Measurements from ENCODE around the gene OR2S2.
"Not testable (repeated sequence)": the region's sequence is repeated elsewhere in the genome, so short reads cannot be mapped to it uniquely, and the experiment has no call there.

Gene OR2S2

DNA sequence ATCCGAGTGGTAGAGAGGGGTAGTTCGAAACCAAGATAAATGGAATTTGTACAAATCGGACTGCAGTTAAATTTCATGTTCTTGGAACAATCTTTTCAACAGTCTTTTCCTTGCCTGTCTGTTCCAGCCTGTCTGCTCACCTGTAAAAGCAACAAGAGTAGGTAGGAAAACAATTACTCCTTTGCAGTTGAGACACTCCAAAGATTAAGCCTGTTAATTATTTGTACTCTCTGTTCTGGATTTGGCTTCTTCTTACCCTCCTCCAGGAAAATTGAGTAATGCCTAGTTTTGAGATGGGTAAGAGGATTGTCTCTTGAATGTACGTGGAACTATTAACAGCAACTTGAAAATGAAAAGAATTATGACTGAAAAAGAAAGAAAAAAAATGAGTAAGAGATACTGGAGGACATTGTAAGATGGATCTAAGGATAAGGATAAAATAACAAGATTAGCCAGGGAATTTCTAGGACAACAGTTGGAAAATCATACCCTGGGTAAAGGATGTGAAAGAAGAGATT is 24.3 kb downstream of the OR2S2 start:
- no peak for DNase-seq (ENCODE audit: low read depth, low spot score)

DNA sequence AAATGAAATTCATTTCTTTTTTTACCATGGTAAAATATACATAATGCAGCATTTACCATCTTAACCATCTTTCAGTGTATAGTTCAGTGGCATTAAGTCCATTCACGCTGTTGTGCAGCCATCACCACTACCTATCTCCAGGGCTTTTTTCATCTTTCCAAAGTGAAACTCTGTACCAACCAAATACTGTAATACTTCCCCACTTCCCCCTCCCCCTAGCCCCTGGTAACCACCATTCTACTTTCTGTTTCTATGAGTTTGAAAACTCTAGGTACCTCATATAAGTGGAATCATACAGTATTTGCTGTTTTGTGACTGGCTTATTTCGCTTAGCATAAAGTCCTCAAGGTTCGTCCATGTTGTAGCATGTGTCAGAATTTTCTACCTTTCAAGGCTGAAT is 25.2 kb downstream of the OR2S2 start:
- no peak for DNase-seq (ENCODE audit: low read depth, low spot score)

DNA sequence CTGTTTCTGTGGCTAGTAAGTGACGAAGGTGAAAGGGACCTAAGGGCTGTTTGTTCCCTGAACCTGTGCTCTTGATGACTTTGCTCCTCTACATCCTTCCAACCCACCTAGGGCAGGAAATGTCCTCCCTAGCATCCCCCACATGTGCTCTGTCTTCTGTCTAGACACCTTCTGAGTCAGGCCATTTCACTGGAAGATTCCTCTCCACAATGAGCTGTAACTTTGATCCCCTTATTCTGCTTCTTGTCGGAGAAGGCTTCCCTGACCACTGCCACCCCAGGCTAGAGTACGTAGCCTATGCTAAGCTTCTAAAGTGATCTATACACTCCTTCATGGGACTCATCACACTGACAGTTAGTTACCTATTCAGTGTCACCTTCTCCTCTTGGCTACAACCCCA is 27.0 kb downstream of the OR2S2 start:
- no peak for DNase-seq (ENCODE audit: low read depth, low spot score)

DNA sequence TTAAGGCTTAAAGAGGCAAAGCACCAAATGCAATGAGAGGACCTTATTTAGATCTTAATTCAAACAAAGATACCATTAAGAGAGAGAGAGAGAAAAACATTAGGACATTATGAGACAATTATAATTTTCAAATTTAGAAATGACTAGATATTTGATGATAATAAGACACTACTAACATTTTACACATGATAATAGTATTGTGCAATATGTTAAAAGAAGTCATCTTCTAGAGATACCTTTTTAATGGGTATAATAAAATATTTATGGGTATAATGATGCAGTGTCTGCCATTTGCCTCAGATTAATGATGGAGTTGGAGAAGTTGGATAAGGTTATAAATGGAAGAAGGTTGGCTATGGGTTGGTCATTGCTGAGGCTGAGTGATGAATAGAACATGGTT is 27.4 kb downstream of the OR2S2 start:
- DNase-seq (ENCODE audit: low read depth, low spot score) = no peak

DNA sequence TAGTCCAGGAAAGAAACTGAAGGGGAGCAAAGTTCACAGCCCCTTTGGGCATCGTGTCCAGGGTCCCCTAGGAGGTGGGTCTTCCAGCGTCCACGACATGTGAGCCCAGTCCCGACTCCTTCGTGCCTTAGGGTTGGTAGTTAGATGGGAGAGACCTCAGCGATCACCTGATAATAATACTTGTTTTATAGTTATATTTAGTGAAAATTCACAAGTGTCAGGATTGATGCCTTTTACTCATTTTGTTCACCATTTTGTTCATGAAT is 28.6 kb downstream of the OR2S2 start:
- no peak for DNase-seq (ENCODE audit: low read depth, low spot score)

DNA sequence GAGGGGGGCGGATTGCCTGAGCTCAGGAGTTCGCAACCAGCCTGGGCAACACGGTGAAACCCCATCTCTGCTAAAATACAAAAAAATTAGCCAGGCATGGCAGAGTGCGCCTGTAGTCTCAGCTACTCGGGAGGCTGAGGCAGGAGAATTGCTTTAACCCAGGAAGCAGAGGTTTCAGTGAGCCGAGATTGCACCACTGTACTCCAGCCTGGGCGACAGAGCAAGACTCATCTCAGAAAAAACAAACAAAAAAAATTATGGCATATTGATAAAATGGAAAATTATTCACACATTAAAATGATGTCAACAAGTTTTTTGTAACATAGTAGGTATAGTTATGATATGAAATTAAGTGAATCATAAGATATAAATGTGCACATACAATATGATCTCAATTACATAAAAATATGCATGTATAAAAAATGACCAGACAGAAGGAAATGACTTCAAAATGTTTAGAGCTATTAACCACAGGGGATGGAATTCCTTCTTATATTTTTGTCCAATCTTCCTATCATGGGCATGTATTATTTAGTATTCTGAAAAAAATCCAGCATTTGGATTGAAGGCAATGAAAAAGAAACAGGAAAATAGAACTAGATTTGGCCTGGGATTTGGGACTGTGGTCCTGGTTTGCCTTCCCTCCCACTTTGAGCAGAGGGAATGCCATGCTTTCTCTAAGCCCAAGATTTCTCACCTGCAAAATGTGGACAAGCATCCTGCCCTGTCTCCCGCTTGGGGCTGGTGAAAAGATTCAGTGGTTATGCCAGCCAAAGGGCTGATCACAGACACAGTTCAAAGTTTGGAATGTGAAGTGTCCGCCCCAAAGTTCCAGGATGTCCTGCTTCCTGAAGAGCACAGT is 29.1 kb downstream of the OR2S2 start:
- DNase-seq (ENCODE audit: low read depth, low spot score) = no peak

DNA sequence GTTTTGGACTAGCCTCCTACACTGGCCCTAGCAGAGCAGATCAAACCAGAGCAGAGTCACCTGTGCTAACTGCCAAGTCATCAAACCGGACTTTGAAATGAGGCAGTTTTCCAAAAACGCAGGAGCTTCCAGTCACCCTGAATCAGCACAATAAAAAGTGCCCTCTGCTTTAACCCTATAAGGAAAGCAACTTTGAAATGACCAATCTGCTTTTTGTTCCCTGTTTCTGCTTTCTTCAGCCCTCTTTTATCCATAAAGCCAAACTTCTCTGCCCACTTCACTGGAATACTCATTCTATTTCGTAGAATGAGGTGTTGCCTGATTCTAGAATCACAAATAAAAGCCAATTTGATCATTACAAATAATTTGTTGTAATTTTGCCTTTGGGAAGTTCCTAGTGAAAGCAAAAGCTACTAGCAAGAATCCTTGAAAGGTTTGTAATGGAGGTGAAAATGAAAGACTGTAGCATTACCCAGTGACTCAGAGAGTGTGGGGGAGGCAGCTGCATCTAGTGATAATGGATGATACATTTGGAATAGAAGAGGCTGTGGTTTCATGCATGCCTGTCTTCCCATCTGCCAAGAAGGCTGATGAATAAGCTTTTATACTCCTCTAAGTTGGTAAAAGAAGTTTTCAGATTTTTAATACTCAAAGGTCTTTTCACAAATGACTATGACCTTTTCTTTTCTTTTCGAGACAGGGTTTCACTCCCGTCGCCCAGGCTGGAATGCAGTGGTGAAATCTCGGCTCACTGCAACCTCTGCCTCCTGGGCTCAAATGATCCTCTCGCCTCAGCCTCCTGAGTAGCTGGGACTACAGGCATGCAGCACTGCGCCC is 33.8 kb downstream of the OR2S2 start:
- no peak for DNase-seq (ENCODE audit: low read depth, low spot score)

DNA sequence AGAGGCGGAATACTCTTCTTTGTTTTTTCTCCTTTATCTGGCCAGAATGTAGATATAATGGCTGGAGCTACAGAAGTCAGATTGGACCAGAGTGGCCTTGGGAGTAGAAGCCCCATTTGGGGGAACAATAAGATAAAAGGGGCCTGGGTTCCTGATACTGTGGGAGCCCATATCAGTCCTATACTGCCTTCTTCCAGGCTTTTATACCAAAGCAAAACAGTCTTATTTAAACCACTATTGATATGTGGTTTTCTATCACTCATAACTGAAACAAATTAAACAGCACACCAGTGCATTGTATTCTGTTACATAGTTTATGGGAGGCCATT is 34.4 kb downstream of the OR2S2 start:
- no peak for DNase-seq (ENCODE audit: low read depth, low spot score)

DNA sequence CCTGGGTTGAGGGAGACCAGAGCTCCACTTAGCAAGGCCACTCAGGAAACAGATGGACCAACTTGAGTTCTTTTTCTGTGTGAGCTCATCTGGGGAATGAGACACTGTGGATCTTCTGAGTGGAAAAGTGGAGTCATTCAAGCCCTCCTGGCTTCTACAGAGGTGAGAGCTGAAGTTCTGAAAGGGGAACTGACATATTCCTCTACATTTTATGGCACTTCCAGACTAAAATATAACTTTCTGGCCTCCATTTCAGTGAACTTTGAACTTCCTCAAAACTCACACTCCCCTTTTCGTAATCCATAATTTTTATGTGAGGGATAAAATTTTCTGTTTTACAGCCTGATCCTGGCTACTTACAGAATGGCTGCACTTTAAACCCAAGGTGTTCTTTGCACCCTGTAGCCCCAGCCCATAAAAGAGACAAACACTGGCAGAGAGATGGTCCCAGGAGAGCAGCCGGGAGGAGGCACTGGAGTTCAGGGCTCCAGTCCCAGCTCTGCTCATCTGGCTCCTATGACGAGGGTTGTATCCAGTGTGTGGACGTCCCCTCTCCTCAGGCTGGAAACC is 37.8 kb downstream of the OR2S2 start:
- DNase-seq (ENCODE audit: low read depth, low spot score) = no peak

DNA sequence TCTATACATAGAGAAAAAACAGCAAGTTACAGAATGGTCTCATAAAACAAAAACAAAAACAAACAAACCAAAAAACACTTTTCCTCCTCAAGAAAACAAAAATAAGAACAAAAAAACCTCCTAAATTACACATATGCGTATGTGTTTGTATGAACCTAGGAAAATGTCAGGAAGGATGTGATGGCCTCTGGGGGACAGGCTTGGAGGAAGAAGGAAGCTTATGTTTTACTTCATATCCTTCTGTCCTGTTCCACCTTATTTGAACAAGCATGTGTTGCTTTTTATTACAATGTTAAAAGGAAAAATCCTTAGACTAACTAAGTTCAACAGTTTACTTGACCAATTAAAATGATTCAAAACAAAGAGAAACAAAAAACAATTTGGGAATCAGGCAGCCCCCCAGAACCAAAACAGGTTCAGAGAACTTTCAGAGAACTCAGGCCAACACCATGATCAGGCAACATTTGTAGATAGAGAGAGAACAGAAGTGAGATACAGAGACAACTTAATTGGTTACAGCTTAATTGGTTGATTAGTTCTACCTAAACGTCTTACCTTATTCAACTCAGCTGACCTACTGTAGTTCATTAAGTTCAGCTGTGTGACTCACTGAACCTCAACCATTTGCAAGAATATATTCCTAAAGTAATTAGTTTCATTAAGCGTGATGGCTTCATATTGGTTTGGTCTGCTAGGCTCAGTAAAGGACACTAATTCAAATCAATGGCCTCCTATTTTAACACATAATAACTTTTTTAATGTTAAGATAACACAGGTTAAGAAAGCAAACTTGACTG is 38.5 kb downstream of the OR2S2 start:
- no peak for DNase-seq (ENCODE audit: low read depth, low spot score)

DNA sequence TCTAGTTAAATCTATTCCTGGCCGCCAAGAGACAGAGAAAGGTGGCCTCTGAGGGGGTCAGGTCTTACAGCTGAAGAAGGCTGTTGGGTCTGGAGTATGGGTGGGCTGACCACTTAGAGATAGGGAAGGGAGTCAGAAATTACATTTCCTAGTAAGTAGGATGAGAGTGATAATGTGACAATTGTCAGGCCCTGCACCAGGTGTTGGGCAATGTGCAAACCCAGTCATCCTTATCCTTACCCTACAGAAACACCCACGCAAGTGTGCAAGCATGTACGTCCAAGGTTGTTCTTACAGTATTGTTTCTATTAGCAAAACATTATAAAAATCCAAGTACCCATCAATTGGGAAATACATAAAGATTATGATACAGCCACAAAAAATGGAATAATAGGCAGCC is 39.2 kb downstream of the OR2S2 start:
- no peak for DNase-seq (ENCODE audit: low read depth, low spot score)

DNA sequence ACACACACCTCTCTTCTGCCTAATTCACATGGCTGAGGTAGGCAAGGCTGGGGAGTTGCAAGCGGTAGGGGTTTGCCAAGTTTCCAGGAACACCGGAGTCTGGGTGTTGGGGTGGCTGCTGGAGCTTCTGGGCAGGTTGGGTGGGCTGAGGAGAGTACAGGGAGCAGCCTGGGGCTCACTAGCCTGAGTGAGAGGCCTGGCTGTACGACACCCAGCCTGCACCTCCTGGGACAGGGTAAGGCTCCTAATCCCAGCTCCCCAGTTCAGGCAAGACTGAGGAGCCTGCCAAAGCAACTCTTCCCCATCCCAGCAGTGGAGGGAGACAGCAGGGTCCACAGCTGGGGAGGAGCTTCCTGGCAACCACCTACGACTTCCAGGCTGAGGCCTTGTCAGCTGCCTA is 40.7 kb downstream of the OR2S2 start:
- no peak for DNase-seq (ENCODE audit: low read depth, low spot score)

DNA sequence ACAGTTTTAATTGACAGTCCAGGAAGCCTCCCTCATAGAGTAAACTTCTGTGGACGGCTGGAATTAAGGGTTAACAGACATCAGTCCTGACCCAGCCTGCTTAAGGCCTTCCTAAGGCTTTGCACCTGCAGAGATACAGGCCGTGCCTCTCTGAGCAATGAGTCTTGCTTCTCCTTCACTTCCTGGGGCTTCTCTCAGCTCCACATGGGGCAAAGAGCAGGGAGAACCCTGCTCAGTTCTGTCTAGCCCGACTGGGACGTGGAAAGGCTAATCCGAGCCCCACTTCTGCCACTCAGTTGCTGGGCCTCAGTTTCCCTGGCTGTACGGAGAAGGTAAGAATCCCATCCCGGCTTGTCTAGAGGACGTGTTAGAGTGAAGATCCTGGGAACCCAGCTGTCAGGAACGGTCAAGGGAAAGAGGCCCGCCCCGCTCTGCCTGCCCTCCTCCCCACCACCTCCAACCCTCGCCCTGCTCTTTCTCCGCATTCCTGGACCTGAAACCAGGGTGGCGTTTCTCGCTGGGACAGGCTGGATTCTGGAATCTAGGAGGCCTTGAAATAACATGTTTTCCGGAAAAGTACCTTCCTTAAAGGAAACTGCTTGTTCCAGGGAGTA is 42.2 kb downstream of the OR2S2 start:
- DNase-seq (ENCODE audit: low read depth, low spot score) = no peak

DNA sequence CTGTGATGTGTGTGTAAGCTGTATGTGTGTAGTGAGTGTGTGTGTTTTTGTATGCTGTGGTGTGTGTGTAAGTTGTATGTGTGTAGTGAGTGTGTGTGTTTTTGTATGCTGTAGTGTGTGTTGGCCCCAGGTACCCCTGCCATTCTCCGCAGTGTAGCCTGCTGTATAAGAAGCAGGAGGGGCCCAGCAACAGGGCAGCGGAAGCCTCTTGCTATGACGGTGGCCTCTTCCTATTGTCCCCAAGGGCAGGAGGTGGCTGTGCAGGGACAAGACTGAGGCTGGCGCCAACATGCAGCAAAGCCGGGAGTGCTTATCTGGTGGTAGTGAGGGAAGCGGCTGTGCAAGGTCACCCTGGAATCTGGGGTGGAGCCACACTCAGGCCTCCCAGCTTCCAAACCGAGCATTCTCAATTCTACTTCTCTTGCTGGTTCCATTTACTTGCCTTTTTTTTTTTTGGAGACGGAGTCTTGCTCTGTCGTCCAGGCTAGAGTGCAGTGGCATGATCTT is 43.6 kb downstream of the OR2S2 start:
- no peak for DNase-seq (ENCODE audit: low read depth, low spot score)

DNA sequence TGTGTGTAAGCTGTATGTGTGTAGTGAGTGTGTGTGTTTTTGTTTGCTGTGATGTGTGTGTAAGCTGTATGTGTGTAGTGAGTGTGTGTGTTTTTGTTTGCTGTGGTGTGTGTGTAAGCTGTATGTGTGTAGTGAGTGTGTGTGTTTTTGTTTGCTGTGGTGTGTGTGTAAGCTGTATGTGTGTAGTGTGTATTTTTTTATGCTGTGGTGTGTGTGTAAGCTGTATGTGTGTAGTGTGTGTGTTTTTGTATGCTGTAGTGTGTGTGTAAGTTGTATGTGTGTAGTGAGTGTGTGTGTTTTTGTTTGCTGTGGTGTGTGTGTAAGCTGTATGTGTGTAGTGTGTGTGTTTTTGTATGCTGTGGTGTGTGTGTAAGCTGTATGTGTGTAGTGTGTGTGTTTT is 44.5 kb downstream of the OR2S2 start:
- DNase-seq (ENCODE audit: low read depth, low spot score) = not testable (repeated sequence)

DNA sequence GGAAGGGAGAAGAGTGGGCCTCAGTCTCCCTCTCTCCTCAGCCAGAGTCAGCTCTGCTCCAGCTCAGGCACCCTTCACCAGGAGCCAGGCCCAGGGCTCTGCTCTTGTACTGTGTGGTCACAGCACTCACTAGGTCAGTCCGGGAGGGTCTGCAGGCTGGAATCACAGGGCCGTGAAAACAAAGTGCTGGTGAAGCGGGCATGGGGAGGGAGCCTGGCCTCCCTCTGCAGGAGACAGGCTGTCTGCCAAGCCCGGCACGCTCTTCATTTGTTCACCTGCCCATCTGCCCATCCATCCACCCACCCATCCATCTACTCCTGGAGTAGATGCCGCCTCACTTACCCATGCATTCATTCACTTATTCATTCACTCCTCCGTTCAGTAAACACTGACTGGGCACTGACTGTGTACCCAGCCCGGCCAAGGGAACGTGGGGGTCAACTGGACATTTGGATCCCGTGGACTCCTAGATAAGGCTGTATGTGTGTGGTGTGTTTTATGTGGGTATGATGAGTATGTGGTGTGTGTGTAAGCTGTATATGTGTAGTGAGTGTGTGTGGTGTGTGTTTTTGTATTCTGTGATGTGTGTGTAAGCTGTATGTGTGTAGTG is 45.1 kb downstream of the OR2S2 start:
- no peak for DNase-seq (ENCODE audit: low read depth, low spot score)

DNA sequence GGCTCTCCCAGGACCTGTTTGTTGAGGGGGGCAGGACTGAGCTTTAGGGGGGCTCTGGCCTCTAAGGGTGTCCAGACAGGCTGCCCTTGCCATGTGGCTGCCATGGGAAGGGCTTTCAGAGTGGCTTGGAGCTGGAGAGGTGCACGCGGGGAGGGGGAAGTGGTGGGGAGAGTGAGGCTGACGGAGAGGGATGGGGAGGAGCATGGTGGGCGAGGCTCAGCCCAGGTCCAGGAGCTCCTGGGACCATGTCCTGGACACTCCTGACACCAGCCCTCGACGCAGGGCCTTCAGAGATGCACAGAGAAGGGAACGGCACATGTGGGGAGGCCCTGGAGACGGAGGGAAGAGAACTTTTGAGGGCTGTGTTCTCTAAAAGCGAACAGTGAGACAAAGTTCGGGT is 46.3 kb downstream of the OR2S2 start:
- no peak for DNase-seq (ENCODE audit: low read depth, low spot score)

DNA sequence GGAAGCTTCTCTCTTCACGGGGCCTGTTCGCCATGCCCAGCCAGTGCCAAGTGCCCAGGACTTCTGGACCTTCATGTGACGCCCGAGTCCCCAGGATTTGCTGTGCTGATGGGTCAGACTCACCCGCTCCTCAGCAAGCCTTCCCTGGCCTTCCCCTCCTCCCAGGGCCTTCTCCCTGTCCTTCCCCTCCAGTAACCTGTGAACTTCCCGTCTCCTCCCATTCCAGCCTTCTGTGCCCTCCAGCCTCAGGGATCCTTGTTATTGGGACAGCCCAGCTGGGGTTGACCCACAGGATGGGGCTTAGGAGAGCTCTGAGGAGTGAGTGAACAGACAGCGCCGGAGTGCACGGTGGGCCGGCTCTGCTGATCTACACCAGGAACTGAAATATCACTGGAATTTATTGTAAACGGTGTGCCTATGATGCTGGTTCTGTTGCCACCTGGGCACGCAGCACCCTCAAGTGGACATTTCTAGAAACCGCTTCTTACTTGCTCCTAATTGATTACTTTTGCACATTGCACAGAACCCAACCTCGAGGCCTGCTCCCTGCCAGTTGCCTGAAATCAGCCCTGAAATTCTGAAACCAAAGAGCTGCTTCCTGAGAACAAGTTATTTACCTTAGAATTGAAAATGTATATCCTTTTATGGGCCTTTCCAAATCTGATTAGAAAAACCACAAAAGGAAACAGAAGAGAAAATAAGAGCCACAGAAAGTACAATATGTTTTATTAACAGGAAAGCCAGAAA is 47.2 kb downstream of the OR2S2 start:
- no peak for DNase-seq (ENCODE audit: low read depth, low spot score)

DNA sequence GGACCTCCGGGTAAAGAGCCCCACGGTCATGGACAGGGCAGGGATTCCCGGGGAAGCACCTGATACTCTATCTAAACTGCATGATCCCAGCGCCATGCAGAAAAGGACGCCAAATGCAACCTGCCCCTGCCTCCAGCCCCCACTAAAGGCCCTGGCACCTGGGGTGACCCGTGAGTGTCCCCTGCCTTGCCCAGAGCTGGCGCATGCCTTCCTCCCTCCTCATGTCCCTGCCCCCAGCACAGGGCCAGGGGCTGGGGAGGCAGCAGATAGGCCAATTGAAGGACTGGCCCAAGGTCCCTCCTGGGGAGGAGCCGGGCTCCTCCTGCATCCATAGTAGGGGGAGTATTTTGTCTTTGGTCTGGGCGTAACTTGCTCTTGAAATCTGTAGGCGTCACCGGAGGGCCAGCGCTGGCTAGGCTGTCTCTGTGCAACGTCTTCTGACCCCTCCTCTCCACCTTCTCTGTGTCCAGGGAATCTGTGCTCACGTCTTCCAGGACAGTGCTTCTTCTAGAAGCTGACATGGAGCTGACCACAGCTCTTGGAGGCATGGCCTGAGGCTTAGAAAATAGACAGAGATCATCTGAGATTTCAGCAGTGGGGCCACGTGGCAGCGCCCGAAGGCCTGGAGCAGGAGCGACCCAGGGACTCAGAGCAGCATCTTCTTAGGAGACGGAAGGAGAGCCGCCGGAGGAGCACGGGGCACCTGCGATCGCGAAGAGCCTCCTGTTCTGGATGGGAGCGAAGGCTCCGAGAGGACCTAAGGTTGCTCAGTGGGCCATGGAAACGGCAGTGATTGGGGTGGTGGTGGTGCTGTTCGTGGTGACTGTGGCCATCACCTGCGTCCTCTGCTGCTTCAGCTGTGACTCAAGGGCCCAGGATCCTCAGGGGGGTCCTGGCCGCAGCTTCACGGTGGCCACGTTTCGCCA is 48.0 kb downstream of the OR2S2 start:
- no peak for DNase-seq (ENCODE audit: low read depth, low spot score)

Measured in iPS DF 19.7 (cell line).